HG03565 (cell line): ENCODE measurements around the gene SUMF1.
"Not testable (repeated sequence)": the region's sequence is repeated elsewhere in the genome, so short reads cannot be mapped to it uniquely, and the experiment has no call there.

Experiments used
- ATAC-seq: cut with Tn5 transposase; IDR thresholded peaks from one replicate; pipeline ENCODE4 v1.9.1; 2021; ENCODE audit warnings: mild to moderate bottlenecking, moderate library complexity; ENCODE audit not compliant: unreplicated experiment

Gene SUMF1

GRCh38 chr3:4340411-4341335 is 126.4 kb downstream of the SUMF1 start:
- no peak for ATAC-seq

- ATAC-seq, result no peak
These were observed 127.0 kb downstream of the SUMF1 start for GRCh38 chr3:4340077-4340410.

GRCh38 chr3:4338751-4339150 is 128.3 kb downstream of the SUMF1 start:
- no peak for ATAC-seq

GRCh38 chr3:4336850-4337546 is 130.1 kb downstream of the SUMF1 start:
- ATAC-seq, result no peak

- no peak for ATAC-seq
These were observed 131.1 kb downstream of the SUMF1 start for GRCh38 chr3:4335840-4336562.

- no peak for ATAC-seq
These were observed 132.5 kb downstream of the SUMF1 start for GRCh38 chr3:4334548-4334947.

GRCh38 chr3:4332991-4333390 is 134.1 kb downstream of the SUMF1 start:
- ATAC-seq, result no peak

- no peak for ATAC-seq
These were observed 134.5 kb downstream of the SUMF1 start for GRCh38 chr3:4332574-4332973.

GRCh38 chr3:4332111-4332510 is 135.0 kb downstream of the SUMF1 start:
- no peak for ATAC-seq

- ATAC-seq, result not testable (repeated sequence)
These were observed 137.3 kb downstream of the SUMF1 start for GRCh38 chr3:4329806-4330205.

- ATAC-seq, result no peak
These were observed 140.2 kb downstream of the SUMF1 start for GRCh38 chr3:4326868-4327267.

- ATAC-seq, result no peak
These were observed 143.6 kb downstream of the SUMF1 start for GRCh38 chr3:4323246-4324027.

GRCh38 chr3:4322635-4323034 is 144.4 kb downstream of the SUMF1 start:
- ATAC-seq, result no peak

GRCh38 chr3:4321732-4322131 is 145.3 kb downstream of the SUMF1 start:
- ATAC-seq, result no peak

- no peak for ATAC-seq
These were observed 146.8 kb downstream of the SUMF1 start for GRCh38 chr3:4320096-4320911.

- no peak for ATAC-seq
These were observed 152.4 kb downstream of the SUMF1 start for GRCh38 chr3:4314688-4315087.

- ATAC-seq, result no peak
These were observed 153.3 kb downstream of the SUMF1 start for GRCh38 chr3:4313606-4314293.

GRCh38 chr3:4311496-4311895 is 155.6 kb downstream of the SUMF1 start:
- no peak for ATAC-seq
